ENCODE measurements around the gene OR52B6. TPM values are rescaled to one million over a fixed set of nuclear protein-coding genes. Genes with fewer than 3 reads are reported as not detected.

OR52B6 gene
- total and polyA plus RNA-seq, 4 donors: not detected

DNA sequence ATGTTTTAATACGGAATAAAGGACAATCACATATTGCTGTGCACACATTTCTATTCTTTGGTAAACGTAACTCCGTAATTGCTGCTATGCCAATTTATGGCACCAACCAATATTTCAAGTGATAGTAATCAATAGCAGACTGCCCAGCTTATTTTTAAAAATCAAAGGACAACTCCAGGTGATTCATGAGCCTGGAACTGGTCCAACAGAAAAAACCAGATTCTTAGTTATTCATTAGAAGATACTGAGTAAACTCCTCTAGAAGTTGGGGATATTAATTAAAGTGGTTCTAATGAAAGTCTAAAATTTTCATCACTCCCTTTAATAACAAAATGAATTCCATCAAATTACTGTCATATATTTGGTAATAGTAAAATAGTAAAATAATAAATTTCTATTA, 22.9 kb upstream of the OR52B6 start:
- 87% methylated on average over 3 of the region's 3 CpGs for WGBS

DNA sequence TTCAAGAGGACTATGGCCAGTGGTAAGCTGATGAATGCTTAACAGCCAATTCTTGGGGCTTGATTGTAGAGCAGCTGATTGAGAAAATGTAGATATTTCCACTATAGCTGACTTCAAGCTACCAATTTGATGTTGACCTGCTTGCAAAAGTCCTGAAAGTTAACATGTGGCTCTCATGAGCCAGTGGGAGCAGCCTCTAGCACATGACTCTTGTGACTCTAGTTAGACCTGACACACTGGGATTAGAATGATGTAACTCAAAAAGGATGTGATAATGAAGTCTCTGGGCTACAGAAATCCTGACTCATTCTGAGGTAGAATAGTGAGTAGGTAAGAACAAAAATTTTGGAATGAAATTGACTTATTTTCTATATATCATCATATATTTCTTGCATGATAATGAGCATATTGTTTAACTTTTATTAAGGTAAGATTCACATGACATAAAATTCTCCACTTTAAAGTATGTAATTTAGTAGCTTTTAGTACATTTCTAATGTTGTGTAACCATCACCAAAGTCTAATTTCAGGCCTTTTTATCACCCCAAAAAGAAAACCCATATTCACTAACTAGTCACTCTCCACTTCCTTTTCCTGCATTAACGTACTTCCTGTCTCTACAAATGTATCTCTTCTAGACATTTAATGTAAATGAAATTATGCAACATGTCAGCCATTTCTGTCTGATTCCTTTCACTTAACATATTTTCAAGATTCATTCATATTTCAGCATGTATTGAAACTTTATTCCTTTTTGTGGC, 16.2 kb upstream of the OR52B6 start:
- Histone ChIP-seq H3K4me1 (ENCODE audit: control insufficient read depth in 4 of 4, insufficient read depth in 4 of 4, low read length in 3 of 4) (no peaks in the 10 kb centered on the region), H3K4me3 (ENCODE audit: low read depth in 1 of 3, low read length in 3 of 3) (no peak overlapping the region), H3K9me3 (ENCODE audit: control insufficient read depth in 4 of 4, low read length in 3 of 4) (no peaks in the 10 kb centered on the region), H3K9ac (ENCODE audit: low read depth in 1 of 2, low read length in 2 of 2) (no peak overlapping the region), H3K27me3 (ENCODE audit: control insufficient read depth in 4 of 4, insufficient read depth in 4 of 4, low read length in 3 of 4) (no peaks in the 10 kb centered on the region), H3K36me3 (ENCODE audit: control insufficient read depth in 4 of 4, insufficient read depth in 3 of 4, low read depth in 1 of 4, low read length in 3 of 4) (no peaks in the 10 kb centered on the region), H3K27ac (ENCODE audit: low read depth in 1 of 2, low read length in 2 of 2) (no peak overlapping the region)
- WGBS: 62% methylated on average over 1 of the region's 1 CpG
- TF ChIP-seq, protein P1, sequence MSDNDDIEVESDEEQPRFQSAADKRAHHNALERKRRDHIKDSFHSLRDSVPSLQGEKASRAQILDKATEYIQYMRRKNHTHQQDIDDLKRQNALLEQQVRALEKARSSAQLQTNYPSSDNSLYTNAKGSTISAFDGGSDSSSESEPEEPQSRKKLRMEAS (IDR thresholded peaks at IDR 0.05): no peak
- no peak for DNase-seq (ENCODE audit: low spot score)

More for the DNA sequence above, 22.9 kb upstream of the OR52B6 start:
- Histone ChIP-seq H3K9ac (ENCODE audit: low read depth in 1 of 2, low read length in 2 of 2) (no peak overlapping the region), H3K9me3 (ENCODE audit: control insufficient read depth in 4 of 4, low read length in 3 of 4) (no peaks in the 10 kb centered on the region), H3K36me3 (ENCODE audit: control insufficient read depth in 4 of 4, insufficient read depth in 3 of 4, low read depth in 1 of 4, low read length in 3 of 4) (no peaks in the 10 kb centered on the region), H3K4me3 (ENCODE audit: low read depth in 1 of 3, low read length in 3 of 3) (no peak overlapping the region), H3K27ac (ENCODE audit: low read depth in 1 of 2, low read length in 2 of 2) (no peak overlapping the region), H3K4me1 (ENCODE audit: control insufficient read depth in 4 of 4, insufficient read depth in 4 of 4, low read length in 3 of 4) (no peaks in the 10 kb centered on the region), H3K27me3 (ENCODE audit: control insufficient read depth in 4 of 4, insufficient read depth in 4 of 4, low read length in 3 of 4) (no peaks in the 10 kb centered on the region)
- TF ChIP-seq YY1 (IDR thresholded peaks at IDR 0.05): no peak
- TF ChIP-seq RAD21 (IDR thresholded peaks at IDR 0.05): no peak
- TF ChIP-seq RXRA (IDR thresholded peaks at IDR 0.05): no peak
- no peak for TF ChIP-seq TAF1 (conservative IDR thresholded peaks at IDR 0.05)
- TF ChIP-seq JUND (IDR thresholded peaks at IDR 0.05): no peak
- TF ChIP-seq NR2F2 (IDR thresholded peaks at IDR 0.05): no peak
- TF ChIP-seq, protein P2, sequence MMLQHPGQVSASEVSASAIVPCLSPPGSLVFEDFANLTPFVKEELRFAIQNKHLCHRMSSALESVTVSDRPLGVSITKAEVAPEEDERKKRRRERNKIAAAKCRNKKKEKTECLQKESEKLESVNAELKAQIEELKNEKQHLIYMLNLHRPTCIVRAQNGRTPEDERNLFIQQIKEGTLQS (IDR thresholded peaks at IDR 0.05): no peak
- no peak for TF ChIP-seq HNF4A (conservative IDR thresholded peaks at IDR 0.05)
- TF ChIP-seq HNF4G (IDR thresholded peaks at IDR 0.05): no peak
- TF ChIP-seq SP1 (IDR thresholded peaks at IDR 0.05): no peak
- TF ChIP-seq, protein P3, sequence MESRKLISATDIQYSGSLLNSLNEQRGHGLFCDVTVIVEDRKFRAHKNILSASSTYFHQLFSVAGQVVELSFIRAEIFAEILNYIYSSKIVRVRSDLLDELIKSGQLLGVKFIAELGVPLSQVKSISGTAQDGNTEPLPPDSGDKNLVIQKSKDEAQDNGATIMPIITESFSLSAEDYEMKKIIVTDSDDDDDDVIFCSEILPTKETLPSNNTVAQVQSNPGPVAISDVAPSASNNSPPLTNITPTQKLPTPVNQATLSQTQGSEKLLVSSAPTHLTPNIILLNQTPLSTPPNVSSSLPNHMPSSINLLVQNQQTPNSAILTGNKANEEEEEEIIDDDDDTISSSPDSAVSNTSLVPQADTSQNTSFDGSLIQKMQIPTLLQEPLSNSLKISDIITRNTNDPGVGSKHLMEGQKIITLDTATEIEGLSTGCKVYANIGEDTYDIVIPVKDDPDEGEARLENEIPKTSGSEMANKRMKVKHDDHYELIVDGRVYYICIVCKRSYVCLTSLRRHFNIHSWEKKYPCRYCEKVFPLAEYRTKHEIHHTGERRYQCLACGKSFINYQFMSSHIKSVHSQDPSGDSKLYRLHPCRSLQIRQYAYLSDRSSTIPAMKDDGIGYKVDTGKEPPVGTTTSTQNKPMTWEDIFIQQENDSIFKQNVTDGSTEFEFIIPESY (IDR thresholded peaks at IDR 0.05): no peak
- no peak for DNase-seq (ENCODE audit: low spot score)

DNA sequence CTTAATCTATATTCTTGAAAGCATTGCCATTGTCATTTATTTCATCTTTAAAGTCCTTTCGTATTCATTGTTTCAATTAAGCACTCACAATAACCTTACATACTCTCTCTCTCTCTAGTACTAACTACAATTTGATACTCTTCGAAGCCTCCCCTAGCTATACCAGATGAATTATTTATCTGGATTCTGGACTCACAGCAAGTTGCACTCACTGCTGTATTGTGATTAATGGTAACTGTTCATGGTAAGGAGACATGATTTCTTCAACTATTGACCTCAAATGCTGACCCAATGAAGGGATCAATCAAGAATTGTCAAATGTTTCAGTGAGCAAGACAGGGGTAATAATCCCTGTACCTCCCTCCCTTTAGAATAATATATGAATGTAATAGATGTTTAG, 6.0 kb upstream of the OR52B6 start:
- H3K36me3 ChIP-seq (ENCODE audit: control insufficient read depth in 4 of 4, insufficient read depth in 3 of 4, low read depth in 1 of 4, low read length in 3 of 4): no peaks in the 10 kb centered on the region
- H3K27me3 ChIP-seq (ENCODE audit: control insufficient read depth in 4 of 4, insufficient read depth in 4 of 4, low read length in 3 of 4): no peaks in the 10 kb centered on the region
- WGBS: 91% methylated on average over 2 of the region's 2 CpGs
- no peak overlapping the region for H3K9ac ChIP-seq (ENCODE audit: low read depth in 1 of 2, low read length in 2 of 2)
- H3K9me3 ChIP-seq (ENCODE audit: control insufficient read depth in 4 of 4, low read length in 3 of 4): no peaks in the 10 kb centered on the region
- H3K4me3 ChIP-seq (ENCODE audit: low read depth in 1 of 3, low read length in 3 of 3): no peak overlapping the region
- H3K27ac ChIP-seq (ENCODE audit: low read depth in 1 of 2, low read length in 2 of 2): no peak overlapping the region
- DNase-seq (ENCODE audit: low spot score): no peak
- TF ChIP-seq, protein P3 (IDR thresholded peaks at IDR 0.05): no peak
- TF ChIP-seq RXRA (IDR thresholded peaks at IDR 0.05): no peak
- TF ChIP-seq HNF4G (IDR thresholded peaks at IDR 0.05): no peak
- TF ChIP-seq, protein P4, sequence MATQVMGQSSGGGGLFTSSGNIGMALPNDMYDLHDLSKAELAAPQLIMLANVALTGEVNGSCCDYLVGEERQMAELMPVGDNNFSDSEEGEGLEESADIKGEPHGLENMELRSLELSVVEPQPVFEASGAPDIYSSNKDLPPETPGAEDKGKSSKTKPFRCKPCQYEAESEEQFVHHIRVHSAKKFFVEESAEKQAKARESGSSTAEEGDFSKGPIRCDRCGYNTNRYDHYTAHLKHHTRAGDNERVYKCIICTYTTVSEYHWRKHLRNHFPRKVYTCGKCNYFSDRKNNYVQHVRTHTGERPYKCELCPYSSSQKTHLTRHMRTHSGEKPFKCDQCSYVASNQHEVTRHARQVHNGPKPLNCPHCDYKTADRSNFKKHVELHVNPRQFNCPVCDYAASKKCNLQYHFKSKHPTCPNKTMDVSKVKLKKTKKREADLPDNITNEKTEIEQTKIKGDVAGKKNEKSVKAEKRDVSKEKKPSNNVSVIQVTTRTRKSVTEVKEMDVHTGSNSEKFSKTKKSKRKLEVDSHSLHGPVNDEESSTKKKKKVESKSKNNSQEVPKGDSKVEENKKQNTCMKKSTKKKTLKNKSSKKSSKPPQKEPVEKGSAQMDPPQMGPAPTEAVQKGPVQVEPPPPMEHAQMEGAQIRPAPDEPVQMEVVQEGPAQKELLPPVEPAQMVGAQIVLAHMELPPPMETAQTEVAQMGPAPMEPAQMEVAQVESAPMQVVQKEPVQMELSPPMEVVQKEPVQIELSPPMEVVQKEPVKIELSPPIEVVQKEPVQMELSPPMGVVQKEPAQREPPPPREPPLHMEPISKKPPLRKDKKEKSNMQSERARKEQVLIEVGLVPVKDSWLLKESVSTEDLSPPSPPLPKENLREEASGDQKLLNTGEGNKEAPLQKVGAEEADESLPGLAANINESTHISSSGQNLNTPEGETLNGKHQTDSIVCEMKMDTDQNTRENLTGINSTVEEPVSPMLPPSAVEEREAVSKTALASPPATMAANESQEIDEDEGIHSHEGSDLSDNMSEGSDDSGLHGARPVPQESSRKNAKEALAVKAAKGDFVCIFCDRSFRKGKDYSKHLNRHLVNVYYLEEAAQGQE (IDR thresholded peaks at IDR 0.05): no peak
- TF ChIP-seq FOXA1 (IDR thresholded peaks at IDR 0.05): no peak
- no peak for TF ChIP-seq NR2F2 (IDR thresholded peaks at IDR 0.05)
- no peak for TF ChIP-seq SP1 (IDR thresholded peaks at IDR 0.05)
- no peak for TF ChIP-seq EGR1 (IDR thresholded peaks at IDR 0.05; ENCODE audit: low read depth in 2 of 2)
- no peak for TF ChIP-seq RAD21 (IDR thresholded peaks at IDR 0.05)
- TF ChIP-seq HNF4A (conservative IDR thresholded peaks at IDR 0.05): no peak
- no peak for TF ChIP-seq GABPA (IDR thresholded peaks at IDR 0.05 in 1 of 2, conservative IDR thresholded peaks at IDR 0.05 in 1 of 2)
- TF ChIP-seq, protein P1 (IDR thresholded peaks at IDR 0.05): no peak
- TF ChIP-seq FOXA2 (IDR thresholded peaks at IDR 0.05): no peak
- TF ChIP-seq TAF1 (conservative IDR thresholded peaks at IDR 0.05): no peak
- no peak for TF ChIP-seq YY1 (IDR thresholded peaks at IDR 0.05)
- TF ChIP-seq, protein P2 (IDR thresholded peaks at IDR 0.05): no peak
- no peak for TF ChIP-seq JUND (IDR thresholded peaks at IDR 0.05)
- H3K4me1 ChIP-seq (ENCODE audit: control insufficient read depth in 4 of 4, insufficient read depth in 4 of 4, low read length in 3 of 4): no peaks in the 10 kb centered on the region

Measured in liver (tissue), 9 donors.